DND-41 (cell line): ENCODE results near the gene OPCML.

Experiments
- CTCF ChIP-seq: IDR thresholded peaks from 2 replicates; pipeline ENCODE4 v1.5.1; 2012; ENCODE audit warnings: borderline replicate concordance, low read length, moderate library complexity, mild to moderate bottlenecking; ENCODE audit not compliant: poor library complexity, severe bottlenecking; ENCODE audit errors: extremely low read depth
- EZH2 ChIP-seq: IDR thresholded peaks from 3 replicates; pipeline ENCODE4 v1.6.1; 2012; ENCODE audit warnings: borderline replicate concordance, low read depth, mild to moderate bottlenecking, moderate library complexity, low read length, inconsistent platforms; ENCODE audit not compliant: severe bottlenecking

GRCh38 chr11:132770829-132771530, 761.3 kb downstream of the OPCML start:
- no peak for TF ChIP-seq CTCF
- no peak for TF ChIP-seq EZH2
